ENCODE data around the gene FIBP.
A peak's percentile ranks its signal among the peaks of the same experiment; 100 is the strongest.

FIBP gene

DNA sequence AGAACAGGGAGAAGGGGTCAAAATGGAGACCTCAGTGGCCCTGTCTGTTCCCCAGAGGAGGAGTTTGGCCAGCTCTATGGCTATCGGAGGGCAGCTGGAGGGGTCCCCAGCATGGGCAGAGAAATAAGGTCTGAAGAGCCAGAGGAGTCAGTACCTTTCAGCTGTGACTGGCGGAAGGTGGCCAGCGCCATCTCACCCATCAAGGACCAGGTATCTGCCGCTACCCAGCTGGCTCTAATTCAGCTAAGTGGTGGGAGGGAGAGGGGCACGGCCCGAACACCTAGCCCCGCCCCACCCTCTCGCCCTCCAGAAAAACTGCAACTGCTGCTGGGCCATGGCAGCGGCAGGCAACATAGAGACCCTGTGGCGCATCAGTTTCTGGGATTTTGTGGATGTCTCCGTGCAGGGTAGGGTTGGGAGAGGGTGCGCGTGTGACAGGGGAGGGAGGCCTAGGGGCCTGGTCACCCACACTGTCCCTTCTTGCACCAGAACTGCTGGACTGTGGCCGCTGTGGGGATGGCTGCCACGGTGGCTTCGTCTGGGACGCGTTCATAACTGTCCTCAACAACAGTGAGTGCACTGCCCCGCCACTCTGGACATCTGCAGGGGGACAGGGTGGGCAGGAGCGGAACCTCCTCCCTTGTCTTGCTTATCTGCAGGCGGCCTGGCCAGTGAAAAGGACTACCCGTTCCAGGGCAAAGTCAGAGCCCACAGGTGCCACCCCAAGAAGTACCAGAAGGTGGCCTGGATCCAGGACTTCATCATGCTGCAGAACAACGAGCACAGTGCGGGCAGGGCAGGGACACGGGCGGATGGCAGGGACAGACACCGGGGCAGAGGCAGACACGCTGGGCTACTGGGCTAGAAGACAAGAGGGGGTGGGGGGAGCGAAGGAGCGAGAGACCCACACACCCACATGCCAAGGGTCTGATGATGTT is 5.9 kb downstream of the FIBP start:
- Histone ChIP-seq H3K9me3 (ENCODE audit: insufficient read depth, low read length) (peaks cover 20% of the 10 kb centered on the region; the same call in 1 of the 2 replicates), H3K4me1 (ENCODE audit: insufficient read depth, insufficient read length) (peaks cover 9% of the 10 kb centered on the region), H3K27me3 (ENCODE audit: insufficient read depth, insufficient read length) (no peaks in the 10 kb centered on the region), H3K4me3 (ENCODE audit: insufficient read length, low read depth) (no peak overlapping the region), H3K36me3 (ENCODE audit: insufficient read depth, insufficient read length, low read length) (peaks cover 66% of the 10 kb centered on the region), H3K9ac (ENCODE audit: insufficient read length, low read depth) (no peak overlapping the region)
- TF ChIP-seq ZNF274 (IDR thresholded peaks at IDR 0.05; ENCODE audit: low read depth, low read length) (no peak), SUZ12 (IDR thresholded peaks at IDR 0.05; ENCODE audit: extremely low read depth, insufficient read depth, insufficient read length) (no peak), YY1 (IDR thresholded peaks at IDR 0.05; ENCODE audit: insufficient read depth, insufficient read length) (no peak)
- DNase-seq (ENCODE audit: low read depth, low spot score), result no peak

DNA sequence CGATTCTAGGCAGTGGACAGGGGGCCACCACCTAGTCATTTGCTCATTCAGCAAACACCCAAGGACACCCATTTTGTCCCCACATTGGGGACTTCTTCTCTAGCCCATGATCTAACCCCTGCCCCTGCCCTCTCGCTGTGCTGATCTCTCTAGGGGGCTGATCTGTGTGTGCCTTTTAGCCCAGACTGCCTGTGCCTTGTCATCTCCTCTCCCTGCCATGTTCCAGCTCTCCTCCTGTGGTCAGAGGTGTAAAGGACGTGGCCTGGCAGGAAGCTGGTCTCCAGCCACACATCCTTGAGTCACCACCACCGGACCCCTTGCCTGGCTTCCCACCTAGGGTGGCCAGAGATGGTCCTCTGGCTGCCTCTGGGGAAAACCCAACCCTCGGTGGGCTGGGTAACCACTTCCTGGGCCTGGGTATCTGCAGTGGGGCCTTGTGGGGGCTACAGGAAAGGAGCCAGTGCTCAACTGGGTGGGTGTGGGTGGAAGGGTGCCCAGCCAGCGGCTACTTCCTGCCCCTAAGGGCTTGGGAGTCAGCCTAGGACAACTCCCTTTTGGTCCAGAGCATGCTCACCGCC is 7.3 kb downstream of the FIBP start:
- H3K4me3 ChIP-seq (ENCODE audit: insufficient read length, low read depth), result no peak overlapping the region
- DNase-seq (ENCODE audit: low read depth, low spot score), result no peak
- H3K9me3 ChIP-seq (ENCODE audit: insufficient read depth, low read length), result peaks cover 15% of the 10 kb centered on the region; the same call in 1 of the 2 replicates
- H3K4me1 ChIP-seq (ENCODE audit: insufficient read depth, insufficient read length), result peaks cover 7% of the 10 kb centered on the region
- H3K36me3 ChIP-seq (ENCODE audit: insufficient read depth, insufficient read length, low read length), result peaks cover 52% of the 10 kb centered on the region
- TF ChIP-seq YY1 (IDR thresholded peaks at IDR 0.05; ENCODE audit: insufficient read depth, insufficient read length) (no peak), ZNF274 (IDR thresholded peaks at IDR 0.05; ENCODE audit: low read depth, low read length) (no peak), SUZ12 (IDR thresholded peaks at IDR 0.05; ENCODE audit: extremely low read depth, insufficient read depth, insufficient read length) (no peak)
- H3K27me3 ChIP-seq (ENCODE audit: insufficient read depth, insufficient read length), result no peaks in the 10 kb centered on the region
- peak overlapping the region; percentile 16 for H3K9ac ChIP-seq (ENCODE audit: insufficient read length, low read depth)

DNA sequence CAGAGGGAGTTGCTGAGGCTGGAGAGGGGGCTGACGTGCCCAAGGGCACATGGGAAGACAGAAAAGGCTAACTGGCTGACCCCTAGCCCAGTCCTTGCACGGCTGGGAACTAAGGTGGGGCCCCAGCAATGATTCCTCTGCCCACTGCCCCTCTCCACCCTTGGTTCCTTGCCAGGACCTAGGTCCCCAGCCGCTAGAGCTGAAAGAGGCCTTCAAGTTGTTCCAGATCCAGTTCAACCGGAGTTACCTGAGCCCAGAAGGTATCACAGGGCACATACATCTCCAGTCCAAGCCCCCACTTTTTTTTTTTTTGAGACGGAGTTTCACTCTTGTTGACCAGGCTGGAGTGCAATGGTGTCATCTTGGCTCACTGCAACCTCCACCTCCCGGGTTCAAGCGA is 8.2 kb downstream of the FIBP start:
- Histone ChIP-seq H3K4me3 (ENCODE audit: insufficient read length, low read depth) (no peak overlapping the region), H3K27me3 (ENCODE audit: insufficient read depth, insufficient read length) (no peaks in the 10 kb centered on the region), H3K4me1 (ENCODE audit: insufficient read depth, insufficient read length) (peaks cover 7% of the 10 kb centered on the region), H3K36me3 (ENCODE audit: insufficient read depth, insufficient read length, low read length) (peaks cover 44% of the 10 kb centered on the region), H3K9me3 (ENCODE audit: insufficient read depth, low read length) (peaks cover 7% of the 10 kb centered on the region; the same call in 1 of the 2 replicates), H3K9ac (ENCODE audit: insufficient read length, low read depth) (no peak overlapping the region)
- DNase-seq (ENCODE audit: low read depth, low spot score), result no peak
- TF ChIP-seq SUZ12 (IDR thresholded peaks at IDR 0.05; ENCODE audit: extremely low read depth, insufficient read depth, insufficient read length) (no peak), ZNF274 (IDR thresholded peaks at IDR 0.05; ENCODE audit: low read depth, low read length) (no peak), YY1 (IDR thresholded peaks at IDR 0.05; ENCODE audit: insufficient read depth, insufficient read length) (no peak)

DNA sequence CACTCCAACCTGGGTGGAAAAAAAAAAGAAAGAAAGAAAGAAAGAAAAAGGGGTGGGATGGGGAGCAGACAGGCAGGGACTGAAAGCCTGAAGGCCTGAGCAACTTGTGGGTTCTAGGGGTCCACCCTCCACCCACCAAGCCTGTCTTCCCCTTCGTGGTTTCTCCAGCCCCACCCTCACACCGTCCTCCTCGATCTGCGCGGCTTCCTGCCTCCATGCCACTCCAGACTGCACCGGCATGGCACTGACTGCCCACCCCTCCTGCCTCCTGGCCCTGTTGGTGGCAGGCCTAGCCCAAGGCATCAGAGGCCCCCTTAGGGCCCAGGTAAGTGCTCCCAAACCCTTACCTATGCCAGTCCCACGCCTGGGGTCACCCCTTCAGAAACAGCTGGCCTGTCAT is 8.7 kb downstream of the FIBP start, which contains the start of gene CTSW:
TSS of gene CTSW (plus strand) at position 221 of the 400 bp plus-strand sequence. CDS start at position 239, 18 bp downstream.
- TF ChIP-seq SUZ12 (IDR thresholded peaks at IDR 0.05; ENCODE audit: extremely low read depth, insufficient read depth, insufficient read length), result no peak
- TF ChIP-seq ZNF274 (IDR thresholded peaks at IDR 0.05; ENCODE audit: low read depth, low read length), result no peak
- TF ChIP-seq YY1 (IDR thresholded peaks at IDR 0.05; ENCODE audit: insufficient read depth, insufficient read length), result no peak
- H3K36me3 ChIP-seq (ENCODE audit: insufficient read depth, insufficient read length, low read length), result peaks cover 40% of the 10 kb centered on the region
- H3K27me3 ChIP-seq (ENCODE audit: insufficient read depth, insufficient read length), result no peaks in the 10 kb centered on the region
- DNase-seq (ENCODE audit: low read depth, low spot score), result no peak
- H3K4me1 ChIP-seq (ENCODE audit: insufficient read depth, insufficient read length), result peaks cover 3% of the 10 kb centered on the region
- peaks cover 3% of the 10 kb centered on the region; the same call in 1 of the 2 replicates for H3K9me3 ChIP-seq (ENCODE audit: insufficient read depth, low read length)
- H3K4me3 ChIP-seq (ENCODE audit: insufficient read length, low read depth), result no peak within 1 kb of the TSS
- no peak within 1 kb of the TSS for H3K9ac ChIP-seq (ENCODE audit: insufficient read length, low read depth)

DNA sequence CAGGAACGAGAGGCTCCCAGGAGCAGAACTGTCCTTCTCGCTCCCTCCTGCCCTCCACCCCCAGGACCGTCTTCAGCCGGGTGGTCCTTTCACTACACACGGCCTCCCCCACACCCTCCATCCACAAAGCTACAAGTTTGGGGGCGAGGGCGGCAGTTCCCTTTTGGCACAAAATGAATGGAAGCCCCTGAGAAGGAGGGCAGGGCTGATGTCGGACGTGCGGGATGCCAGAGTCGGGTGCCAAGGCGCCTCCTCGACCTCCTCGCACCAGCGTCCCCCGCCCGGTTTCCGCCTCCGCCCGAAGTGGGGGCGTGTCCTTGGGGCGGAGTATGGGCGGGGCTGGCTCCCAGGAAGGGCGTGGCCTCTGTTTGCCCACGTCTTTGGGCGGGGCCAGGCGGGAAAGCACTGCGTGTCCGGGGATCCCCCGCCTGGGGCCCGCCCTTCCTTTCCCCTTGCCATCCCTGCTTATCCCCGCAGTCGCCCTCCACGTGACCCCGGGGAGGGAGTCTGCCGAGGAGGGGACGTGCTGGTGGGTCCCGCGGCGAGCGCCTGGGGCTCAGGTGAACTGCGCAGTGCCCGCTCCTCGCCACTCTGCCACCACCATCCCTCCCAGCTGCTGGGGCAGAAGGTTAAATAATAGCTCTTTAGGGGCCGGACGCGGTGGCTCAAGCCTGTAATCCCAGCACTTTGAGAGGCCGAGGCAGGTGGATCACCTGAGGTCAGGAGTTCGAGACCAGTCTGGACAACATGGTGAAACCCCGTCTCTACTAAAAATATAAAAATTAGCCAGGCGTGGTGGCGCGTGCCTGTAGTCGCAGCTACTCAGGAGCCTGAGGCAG is 14.7 kb downstream of the FIBP start:
- DNase-seq (ENCODE audit: low read depth, low spot score), result peak; percentile 82
- no peak for TF ChIP-seq ZNF274 (IDR thresholded peaks at IDR 0.05; ENCODE audit: low read depth, low read length)
- TF ChIP-seq YY1 (IDR thresholded peaks at IDR 0.05; ENCODE audit: insufficient read depth, insufficient read length), result no peak

DNA sequence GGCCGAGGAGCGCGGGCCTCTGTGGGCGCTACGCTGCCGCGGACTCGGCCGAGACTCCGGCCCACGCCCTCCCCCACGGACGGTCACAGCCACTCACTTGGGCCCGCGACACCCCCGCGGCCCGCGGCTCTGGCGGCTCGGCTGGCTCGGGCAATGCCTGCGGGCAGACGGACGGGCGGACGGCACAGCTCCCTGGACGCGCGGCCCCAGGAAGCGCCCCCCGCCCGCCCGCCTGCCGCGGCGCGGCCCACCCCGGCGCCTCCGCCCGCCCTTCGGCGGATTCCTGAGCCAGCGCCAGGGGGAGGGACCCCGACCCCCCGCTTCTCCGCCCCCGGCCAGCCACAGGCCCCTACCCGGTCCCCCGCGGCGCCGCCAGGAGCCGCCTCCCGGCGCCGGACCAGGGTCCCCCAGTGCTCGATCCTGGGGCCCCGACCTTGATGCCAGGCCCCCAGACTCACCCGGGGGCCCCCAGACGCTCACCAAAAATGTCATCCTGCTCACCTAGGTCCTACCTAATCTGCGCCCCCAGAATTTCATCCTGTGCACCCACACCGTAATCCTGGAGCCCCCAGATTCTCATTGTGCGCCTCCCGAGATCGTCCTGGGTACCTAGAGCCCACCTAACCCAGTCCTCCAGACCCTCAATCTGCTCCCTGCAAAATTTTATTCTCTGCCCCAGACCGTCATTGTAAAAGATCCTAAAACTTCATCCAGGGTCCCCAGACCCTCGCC is 15.5 kb downstream of the FIBP start, which contains the start of gene EFEMP2:
TSS of gene EFEMP2 (minus strand) at position 215 of the 732 bp plus-strand sequence. CDS start 446 bp downstream, outside the sequence.
- Histone ChIP-seq H3K9me3 (ENCODE audit: insufficient read depth, low read length) (no peaks in the 10 kb centered on the region), H3K36me3 (ENCODE audit: insufficient read depth, insufficient read length, low read length) (peaks cover 38% of the 10 kb centered on the region), H3K4me3 (ENCODE audit: insufficient read length, low read depth) (peak within 1 kb of the TSS; percentile 64), H3K4me1 (ENCODE audit: insufficient read depth, insufficient read length) (peaks cover 18% of the 10 kb centered on the region), H3K9ac (ENCODE audit: insufficient read length, low read depth) (peak within 1 kb of the TSS; percentile 77), H3K27me3 (ENCODE audit: insufficient read depth, insufficient read length) (no peaks in the 10 kb centered on the region)
- TF ChIP-seq ZNF274 (IDR thresholded peaks at IDR 0.05; ENCODE audit: low read depth, low read length) (no peak), SUZ12 (IDR thresholded peaks at IDR 0.05; ENCODE audit: extremely low read depth, insufficient read depth, insufficient read length) (no peak), YY1 (IDR thresholded peaks at IDR 0.05; ENCODE audit: insufficient read depth, insufficient read length) (no peak)
- DNase-seq (ENCODE audit: low read depth, low spot score), result no peak

More for the DNA sequence above, 14.7 kb downstream of the FIBP start:
- Histone ChIP-seq H3K36me3 (ENCODE audit: insufficient read depth, insufficient read length, low read length) (peaks cover 31% of the 10 kb centered on the region), H3K27me3 (ENCODE audit: insufficient read depth, insufficient read length) (no peaks in the 10 kb centered on the region), H3K4me3 (ENCODE audit: insufficient read length, low read depth) (peak overlapping the region; percentile 64), H3K4me1 (ENCODE audit: insufficient read depth, insufficient read length) (peaks cover 18% of the 10 kb centered on the region), H3K9me3 (ENCODE audit: insufficient read depth, low read length) (no peaks in the 10 kb centered on the region), H3K9ac (ENCODE audit: insufficient read length, low read depth) (peak overlapping the region; percentile 58)
